ENCODE measurements around the gene RGS5.

DNA sequence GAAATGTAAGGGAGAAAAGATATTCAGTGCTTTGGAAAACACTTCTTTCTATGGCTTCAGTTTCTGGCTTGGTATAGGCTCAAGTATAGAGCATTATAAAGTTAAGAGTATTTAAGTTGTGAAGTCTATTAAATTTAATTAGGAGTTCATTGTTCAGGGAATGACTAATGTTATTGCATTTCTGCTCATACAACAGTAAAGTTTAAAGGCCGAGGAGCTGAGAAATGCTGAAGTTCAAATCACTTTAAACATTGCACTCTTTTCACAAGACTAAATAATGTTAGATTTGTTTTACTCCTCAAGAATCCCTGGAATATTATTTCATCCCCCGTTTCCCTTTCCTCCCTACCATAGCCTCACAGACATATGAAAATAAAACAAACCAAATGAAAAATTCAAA lies 30.1 kb downstream of the RGS5 start:
- TF ChIP-seq CTCF (IDR thresholded peaks at IDR 0.05), result no peak
- no peak for TF ChIP-seq TAF1 (IDR thresholded peaks at IDR 0.05; ENCODE audit: borderline replicate concordance, low read depth, low read length)
- TF ChIP-seq EP300 (IDR thresholded peaks at IDR 0.05; ENCODE audit: borderline replicate concordance in 1 of 2, low read depth in 1 of 2, low read length in 1 of 2), result no peak

Measured in SK-N-SH (cell line).